ENCODE results near the gene WNT1.

Gene WNT1

GRCh38 chr12:48978741-48979601, 849 bp downstream of the WNT1 start:
- H4K20me1 ChIP-seq, result peaks cover 67% of the 10 kb centered on the region
- no peak overlapping the region for H3K9ac ChIP-seq
- peaks cover 98% of the 10 kb centered on the region for H3K27me3 ChIP-seq
- no peaks in the 10 kb centered on the region for H3K36me3 ChIP-seq
- H3K4me2 ChIP-seq, result peak overlapping the region; percentile 85
- peaks cover 51% of the 10 kb centered on the region for H3K4me1 ChIP-seq
- TF ChIP-seq Cebpa-rat (IDR thresholded peaks at IDR 0.05), result no peak
- peak overlapping the region; percentile 59 for H3K4me3 ChIP-seq
- H3K9me3 ChIP-seq, result peaks cover 3% of the 10 kb centered on the region; the same call in 1 of the 2 replicates
- no peak overlapping the region for H3K27ac ChIP-seq

DNA sequence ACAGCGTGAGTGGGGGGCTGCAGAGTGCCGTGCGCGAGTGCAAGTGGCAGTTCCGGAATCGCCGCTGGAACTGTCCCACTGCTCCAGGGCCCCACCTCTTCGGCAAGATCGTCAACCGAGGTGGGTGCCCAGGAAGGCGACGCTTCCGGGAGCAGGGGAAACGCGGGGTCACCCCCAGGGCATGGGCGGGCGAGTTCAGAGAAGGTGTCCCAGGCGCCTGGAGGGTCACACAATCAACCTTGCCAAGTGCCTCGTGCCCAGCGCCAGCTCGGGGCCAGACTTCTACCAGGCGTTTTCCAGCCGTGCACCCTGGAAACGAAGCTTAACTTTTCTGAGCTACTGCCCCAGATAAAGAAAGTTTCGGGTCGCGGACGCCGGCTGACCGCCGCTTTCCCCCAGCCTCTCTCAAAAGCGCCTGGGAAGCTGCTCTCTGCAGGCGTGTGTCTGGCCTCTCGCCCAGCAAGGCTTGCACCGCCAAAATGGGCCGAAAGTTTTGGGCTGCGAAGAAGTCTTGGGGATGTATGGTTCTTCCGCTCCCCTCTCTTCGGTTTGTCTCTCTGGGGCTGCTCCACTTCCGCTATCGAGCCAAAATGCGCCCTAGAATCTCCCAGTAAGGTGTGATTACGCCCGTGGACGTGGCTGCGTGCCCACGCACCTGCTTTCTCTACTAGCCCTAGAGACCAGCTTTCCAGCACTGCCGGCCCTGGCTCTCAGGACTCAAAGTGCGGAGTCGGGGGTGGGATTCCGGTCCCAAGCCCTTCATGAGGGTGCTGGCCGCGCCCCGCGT, 1.7 kb downstream of the WNT1 start:
- peak overlapping the region; percentile 59 for H3K4me3 ChIP-seq
- TF ChIP-seq Cebpa-rat (IDR thresholded peaks at IDR 0.05), result no peak

GRCh38 chr12:48980389-48980952, 2.3 kb downstream of the WNT1 start:
- Histone ChIP-seq H3K4me1 (peaks cover 66% of the 10 kb centered on the region), H3K4me2 (peak overlapping the region; percentile 85), H3K36me3 (no peaks in the 10 kb centered on the region), H3K9ac (no peak overlapping the region), H3K27ac (no peak overlapping the region), H3K4me3 (peak overlapping the region; percentile 59), H3K27me3 (peaks cover 85% of the 10 kb centered on the region), H4K20me1 (peaks cover 59% of the 10 kb centered on the region), H3K9me3 (no peaks in the 10 kb centered on the region)
- TF ChIP-seq Cebpa-rat (IDR thresholded peaks at IDR 0.05), result no peak

More for the DNA sequence above, 1.7 kb downstream of the WNT1 start:
- no peak overlapping the region for H3K9ac ChIP-seq
- no peak overlapping the region for H3K27ac ChIP-seq
- H3K9me3 ChIP-seq, result no peaks in the 10 kb centered on the region
- H3K36me3 ChIP-seq, result no peaks in the 10 kb centered on the region
- peaks cover 92% of the 10 kb centered on the region for H3K27me3 ChIP-seq
- H3K4me2 ChIP-seq, result peak overlapping the region; percentile 85
- peaks cover 59% of the 10 kb centered on the region for H3K4me1 ChIP-seq
- H4K20me1 ChIP-seq, result peaks cover 61% of the 10 kb centered on the region

DNA sequence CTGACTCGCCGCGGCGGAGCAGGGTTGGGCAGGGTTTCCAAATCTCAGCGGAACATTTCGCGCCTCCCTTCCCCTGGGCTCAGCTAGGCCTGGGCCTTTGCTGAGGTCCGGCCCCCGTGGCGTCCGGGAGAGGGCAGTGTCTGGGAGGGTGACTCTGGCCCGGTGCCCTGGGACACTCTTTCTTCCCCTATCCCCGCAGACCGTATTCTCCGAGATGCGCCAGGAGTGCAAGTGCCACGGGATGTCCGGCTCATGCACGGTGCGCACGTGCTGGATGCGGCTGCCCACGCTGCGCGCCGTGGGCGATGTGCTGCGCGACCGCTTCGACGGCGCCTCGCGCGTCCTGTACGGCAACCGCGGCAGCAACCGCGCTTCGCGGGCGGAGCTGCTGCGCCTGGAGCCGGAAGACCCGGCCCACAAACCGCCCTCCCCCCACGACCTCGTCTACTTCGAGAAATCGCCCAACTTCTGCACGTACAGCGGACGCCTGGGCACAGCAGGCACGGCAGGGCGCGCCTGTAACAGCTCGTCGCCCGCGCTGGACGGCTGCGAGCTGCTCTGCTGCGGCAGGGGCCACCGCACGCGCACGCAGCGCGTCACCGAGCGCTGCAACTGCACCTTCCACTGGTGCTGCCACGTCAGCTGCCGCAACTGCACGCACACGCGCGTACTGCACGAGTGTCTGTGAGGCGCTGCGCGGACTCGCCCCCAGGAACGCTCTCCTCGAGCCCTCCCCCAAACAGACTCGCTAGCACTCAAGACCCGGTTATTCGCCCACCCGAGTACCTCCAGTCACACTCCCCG, 3.0 kb downstream of the WNT1 start:
- H3K27ac ChIP-seq, result no peak overlapping the region
- peak overlapping the region; percentile 59 for H3K4me3 ChIP-seq
- H3K36me3 ChIP-seq, result no peaks in the 10 kb centered on the region
- TF ChIP-seq Cebpa-rat (IDR thresholded peaks at IDR 0.05), result no peak
- peaks cover 78% of the 10 kb centered on the region for H3K27me3 ChIP-seq
- H3K4me2 ChIP-seq, result peak overlapping the region; percentile 85
- peaks cover 55% of the 10 kb centered on the region for H4K20me1 ChIP-seq
- peaks cover 73% of the 10 kb centered on the region for H3K4me1 ChIP-seq
- no peaks in the 10 kb centered on the region for H3K9me3 ChIP-seq
- H3K9ac ChIP-seq, result no peak overlapping the region

- peak overlapping the region; percentile 85 for H3K4me2 ChIP-seq
These were observed 3.6 kb downstream of the WNT1 start for GRCh38 chr12:48981757-48982157.

GRCh38 chr12:48982397-48983080, 4.4 kb downstream of the WNT1 start:
- Histone ChIP-seq H3K4me3 (peak overlapping the region; percentile 59; the same call in 1 of the 2 replicates), H3K27ac (no peak overlapping the region), H3K9me3 (no peaks in the 10 kb centered on the region), H3K4me1 (peaks cover 81% of the 10 kb centered on the region), H3K36me3 (no peaks in the 10 kb centered on the region), H3K27me3 (peaks cover 64% of the 10 kb centered on the region), H3K4me2 (peak overlapping the region; percentile 85; the same call in 1 of the 2 replicates), H3K9ac (no peak overlapping the region), H4K20me1 (peaks cover 45% of the 10 kb centered on the region)
- TF ChIP-seq Cebpa-rat (IDR thresholded peaks at IDR 0.05), result no peak

More at GRCh38 chr12:48981757-48982157, 3.6 kb downstream of the WNT1 start:
- H3K9me3 ChIP-seq, result no peaks in the 10 kb centered on the region
- no peaks in the 10 kb centered on the region for H3K36me3 ChIP-seq
- H3K4me1 ChIP-seq, result peaks cover 79% of the 10 kb centered on the region
- no peak overlapping the region for H3K9ac ChIP-seq
- H3K27me3 ChIP-seq, result peaks cover 72% of the 10 kb centered on the region
- TF ChIP-seq Cebpa-rat (IDR thresholded peaks at IDR 0.05), result no peak
- no peak overlapping the region for H3K27ac ChIP-seq
- H4K20me1 ChIP-seq, result peaks cover 53% of the 10 kb centered on the region
- peak overlapping the region; percentile 59 for H3K4me3 ChIP-seq

- Histone ChIP-seq H3K4me3 (peak overlapping the region; percentile 53), H4K20me1 (peaks cover 16% of the 10 kb centered on the region), H3K27me3 (peaks cover 35% of the 10 kb centered on the region), H3K4me1 (peaks cover 55% of the 10 kb centered on the region), H3K27ac (peak overlapping the region; percentile 47), H3K4me2 (peak overlapping the region; percentile 95), H3K36me3 (no peaks in the 10 kb centered on the region), H3K9ac (peak overlapping the region; percentile 56; the same call in 1 of the 2 replicates), H3K9me3 (no peaks in the 10 kb centered on the region)
- TF ChIP-seq Cebpa-rat (IDR thresholded peaks at IDR 0.05), result no peak
These were observed 7.4 kb downstream of the WNT1 start for GRCh38 chr12:48985475-48985897.

DNA sequence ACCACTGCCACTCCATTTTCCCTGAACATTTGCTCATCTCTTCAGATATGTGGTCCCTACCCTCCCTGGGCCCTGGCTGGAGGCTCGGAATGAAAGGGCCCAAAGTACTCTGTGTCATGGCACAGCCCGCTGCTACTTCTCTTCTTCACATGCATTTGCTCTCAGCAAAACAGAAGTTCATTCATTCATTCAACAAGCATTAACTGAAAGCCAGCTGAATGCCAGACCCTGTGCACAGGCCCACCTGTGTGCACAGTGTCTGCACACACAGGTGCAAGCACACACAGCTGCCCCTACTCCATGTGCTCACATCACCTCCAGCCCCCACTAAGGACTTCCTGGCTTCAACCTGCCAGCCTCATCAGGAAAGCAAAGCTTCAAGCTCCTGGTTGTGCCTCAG, 7.8 kb downstream of the WNT1 start:
- H3K27me3 ChIP-seq, result peaks cover 31% of the 10 kb centered on the region
- 0 out of 2 replicates have a peak overlapping the region, but pooled peaks have one; percentile 56 for H3K9ac ChIP-seq
- no peaks in the 10 kb centered on the region for H3K36me3 ChIP-seq
- H3K27ac ChIP-seq, result no peak overlapping the region
- H3K4me3 ChIP-seq, result peak overlapping the region; percentile 53; the same call in 1 of the 2 replicates
- peaks cover 55% of the 10 kb centered on the region for H3K4me1 ChIP-seq
- no peak for TF ChIP-seq Cebpa-rat (IDR thresholded peaks at IDR 0.05)
- peaks cover 12% of the 10 kb centered on the region for H4K20me1 ChIP-seq
- peak overlapping the region; percentile 95 for H3K4me2 ChIP-seq
- no peaks in the 10 kb centered on the region for H3K9me3 ChIP-seq
